Measurements from ENCODE around the gene GPSM1. TPM values are rescaled to one million over a fixed set of nuclear protein-coding genes. Genes with fewer than 3 reads are reported as not detected.

GPSM1 gene
- total RNA-seq, 1 experiment from 2014 or later = 26.4 TPM

- Histone ChIP-seq H3K36me3 (ENCODE audit: control insufficient read depth in 1 of 2, insufficient read depth in 2 of 2, low read length in 2 of 2) (no peaks in the 10 kb centered on the region), H3K9me3 (ENCODE audit: control insufficient read depth in 1 of 2, insufficient read depth in 1 of 2, low read depth in 1 of 2, low read length in 2 of 2) (no peaks in the 10 kb centered on the region), H3K79me2 (ENCODE audit: insufficient read depth, low read length) (no peaks in the 10 kb centered on the region), H3K27ac (ENCODE audit: low read depth, low read length) (no peak overlapping the region), H3K4me2 (ENCODE audit: low read length) (no peak overlapping the region), H3K27me3 (ENCODE audit: insufficient read depth, low read length) (no peaks in the 10 kb centered on the region), H3K9me2 (ENCODE audit: insufficient read depth) (no peaks in the 10 kb centered on the region), H2AFZ (ENCODE audit: low read depth, low read length, poor library complexity, severe bottlenecking) (no peak overlapping the region), H3K4me3 (replicated peaks in 1 of 2; ENCODE audit: low read depth in 1 of 2, low read length in 2 of 2) (no peak overlapping the region), H3K9ac (ENCODE audit: low read length) (no peak overlapping the region), H3K4me1 (ENCODE audit: control insufficient read depth in 1 of 2, insufficient read depth in 2 of 2, low read length in 2 of 2) (peaks cover 14 to 32% of the 10 kb centered on the region in 2 experiments; a peak in 3 of 4 replicates), H4K20me1 (ENCODE audit: insufficient read depth) (no peaks in the 10 kb centered on the region)
- ATAC-seq = no peak
- TF ChIP-seq EZH2phosphoT487 (IDR thresholded peaks at IDR 0.05; ENCODE audit: borderline replicate concordance) (no peak), CTCF (IDR thresholded peaks at IDR 0.05 in 2 of 3, conservative IDR thresholded peaks at IDR 0.05 in 1 of 3; ENCODE audit: borderline replicate concordance in 1 of 3, insufficient read depth in 1 of 3, low read depth in 2 of 3, low read length in 2 of 3) (no peak)
- intact Hi-C loops (cut with micrococcal nuclease) = no loop called here
- ChIA-PET POLR2A (no interaction called here), RAD21 (ENCODE audit: low non-redundant PET in 1 of 2, low total read pairs in 2 of 2, uncharacterized antibody in 2 of 2, unreplicated experiment in 2 of 2) (no interaction called here), CTCF (no interaction called here)
- no peak for DNase-seq (ENCODE audit: low read depth, low spot score)
- no TSS peak for BruUV-seq (replicated peaks)
These were observed 22.2 kb downstream of the GPSM1 start for GRCh38 chr9:136349546-136349945.

- no peak overlapping the region for H3K4me3 ChIP-seq (replicated peaks in 1 of 2; ENCODE audit: low read depth in 1 of 2, low read length in 2 of 2)
- H2AFZ ChIP-seq (ENCODE audit: low read depth, low read length, poor library complexity, severe bottlenecking) = no peak overlapping the region
- no TSS peak for BruUV-seq (replicated peaks)
- no peak overlapping the region for H3K27ac ChIP-seq (ENCODE audit: low read depth, low read length)
- no peaks in the 10 kb centered on the region for H4K20me1 ChIP-seq (ENCODE audit: insufficient read depth)
- RAD21 ChIA-PET (ENCODE audit: low non-redundant PET in 1 of 2, low total read pairs in 2 of 2, uncharacterized antibody in 2 of 2, unreplicated experiment in 2 of 2) = no interaction called here
- no peaks in the 10 kb centered on the region for H3K9me2 ChIP-seq (ENCODE audit: insufficient read depth)
- CTCF ChIA-PET = interaction anchor here (1.6 kb wide), 1 partner anchor 12 kb away, joined by 3 read pairs; no protein-coding TSS in a partner anchor
- H3K9ac ChIP-seq (ENCODE audit: low read length) = no peak overlapping the region
- no peak for ATAC-seq
- no peak overlapping the region for H3K4me2 ChIP-seq (ENCODE audit: low read length)
- no peak for DNase-seq (ENCODE audit: low read depth, low spot score)
- POLR2A ChIA-PET = no interaction called here
- no peaks in the 10 kb centered on the region for H3K79me2 ChIP-seq (ENCODE audit: insufficient read depth, low read length)
- H3K27me3 ChIP-seq (ENCODE audit: insufficient read depth, low read length) = no peaks in the 10 kb centered on the region
- peaks cover 9 to 26% of the 10 kb centered on the region in 2 experiments; a peak in 3 of 4 replicates for H3K4me1 ChIP-seq (ENCODE audit: control insufficient read depth in 1 of 2, insufficient read depth in 2 of 2, low read length in 2 of 2)
- intact Hi-C loops (cut with micrococcal nuclease) = no loop called here
- no peaks in the 10 kb centered on the region; a peak in 1 of 4 replicates for H3K36me3 ChIP-seq (ENCODE audit: control insufficient read depth in 1 of 2, insufficient read depth in 2 of 2, low read length in 2 of 2)
- H3K9me3 ChIP-seq (ENCODE audit: control insufficient read depth in 1 of 2, insufficient read depth in 1 of 2, low read depth in 1 of 2, low read length in 2 of 2) = no peaks in the 10 kb centered on the region
- no peak for TF ChIP-seq FOSL1 (IDR thresholded peaks at IDR 0.05; ENCODE audit: low read depth)
- TF ChIP-seq SP1 (IDR thresholded peaks at IDR 0.05; ENCODE audit: low read depth) = no peak
- TF ChIP-seq REST (IDR thresholded peaks at IDR 0.05; ENCODE audit: low read depth) = no peak
- TF ChIP-seq POLR2AphosphoS5 (IDR thresholded peaks at IDR 0.05; ENCODE audit: low read depth, low read length) = no peak
- TF ChIP-seq ELF1 (IDR thresholded peaks at IDR 0.05; ENCODE audit: borderline replicate concordance, low read depth) = no peak
- TF ChIP-seq ZBTB33 (IDR thresholded peaks at IDR 0.05; ENCODE audit: extremely low read depth, insufficient replicate concordance, low read length) = no peak
- TF ChIP-seq EGR1 (IDR thresholded peaks at IDR 0.05; ENCODE audit: low read depth) = no peak
- no peak for TF ChIP-seq CBX3 (IDR thresholded peaks at IDR 0.05; ENCODE audit: low read depth)
These were observed 24.0 kb downstream of the GPSM1 start for GRCh38 chr9:136351252-136351800.

Data from HCT116 (cell line).